ENCODE data around the gene RAD23A. TPM values are rescaled to one million over a fixed set of nuclear protein-coding genes. Genes with fewer than 3 reads are reported as not detected.
A peak's percentile ranks its signal among the peaks of the same experiment; 100 is the strongest.

The RAD23A gene
- polyA plus RNA-seq, 1 experiment, result 36.2 TPM

- no peaks in the 10 kb centered on the region for H3K27me3 ChIP-seq (ENCODE audit: control insufficient read depth, insufficient read depth, low read length)
- CTCF ChIA-PET, result no interaction called here
- POLR2A ChIA-PET, result no interaction called here
Measured at GRCh38 chr19:12990853-12991252, 45.2 kb downstream of the RAD23A start.

GRCh38 chr19:12991296-12991695 lies 45.6 kb downstream of the RAD23A start:
- Histone ChIP-seq H3K4me3 (ENCODE audit: low read depth, low read length) (no peak overlapping the region), H3K9me3 (ENCODE audit: control insufficient read depth, insufficient read depth, low read length) (peaks cover 8% of the 10 kb centered on the region; the same call in 1 of the 2 replicates), H3K27ac (ENCODE audit: low read depth, low read length) (no peak overlapping the region), H3K27me3 (ENCODE audit: control insufficient read depth, insufficient read depth, low read length) (no peaks in the 10 kb centered on the region)
- ChIA-PET CTCF (no interaction called here), POLR2A (interaction anchor here (0.6 kb wide), 1 partner anchor 32 kb away, joined by 3 read pairs; no protein-coding TSS in a partner anchor)
- no peak for DNase-seq (ENCODE audit: low read depth, low spot score)
- no peak for TF ChIP-seq CTCF (IDR thresholded peaks at IDR 0.05; ENCODE audit: low read depth, low read length)

More at GRCh38 chr19:12990853-12991252, 45.2 kb downstream of the RAD23A start:
- Histone ChIP-seq H3K4me3 (ENCODE audit: low read depth, low read length) (no peak overlapping the region), H3K27ac (ENCODE audit: low read depth, low read length) (no peak overlapping the region), H3K9me3 (ENCODE audit: control insufficient read depth, insufficient read depth, low read length) (peaks cover 8% of the 10 kb centered on the region; the same call in 1 of the 2 replicates)
- DNase-seq (ENCODE audit: low read depth, low spot score), result no peak
- no peak for TF ChIP-seq CTCF (IDR thresholded peaks at IDR 0.05; ENCODE audit: low read depth, low read length)

DNA sequence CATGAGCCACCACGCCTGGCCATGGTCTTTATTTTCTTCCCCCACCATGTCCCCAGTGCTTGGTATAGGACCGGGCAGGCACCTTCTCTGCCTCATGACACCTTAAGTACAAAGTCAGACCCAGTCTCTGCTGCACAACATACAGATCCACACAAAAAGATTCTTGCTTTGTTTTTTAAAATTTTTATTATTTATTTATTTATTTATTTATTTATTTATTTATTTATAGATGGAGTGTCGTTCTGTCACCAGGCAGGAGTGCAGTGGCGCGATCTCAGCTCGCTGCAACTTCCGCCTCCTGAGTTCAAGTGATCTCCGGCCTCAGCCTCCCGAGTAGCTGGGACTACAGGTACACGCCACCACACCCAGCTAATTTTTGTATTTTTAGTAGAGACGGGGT lies 47.1 kb downstream of the RAD23A start:
- DNase-seq (ENCODE audit: low read depth, low spot score), result no peak
- ChIA-PET POLR2A (no interaction called here), CTCF (interaction anchor here (1.9 kb wide), 1 partner anchor 69 kb away, joined by 6 read pairs; no protein-coding TSS in a partner anchor)
- Histone ChIP-seq H3K4me3 (ENCODE audit: low read depth, low read length) (no peak overlapping the region), H3K9me3 (ENCODE audit: control insufficient read depth, insufficient read depth, low read length) (peaks cover 8% of the 10 kb centered on the region; the same call in 1 of the 2 replicates), H3K27me3 (ENCODE audit: control insufficient read depth, insufficient read depth, low read length) (no peaks in the 10 kb centered on the region), H3K27ac (ENCODE audit: low read depth, low read length) (no peak overlapping the region)
- TF ChIP-seq CTCF (IDR thresholded peaks at IDR 0.05; ENCODE audit: low read depth, low read length), result no peak

GRCh38 chr19:12993562-12993961 lies 47.9 kb downstream of the RAD23A start:
- peaks cover 8% of the 10 kb centered on the region; the same call in 1 of the 2 replicates for H3K9me3 ChIP-seq (ENCODE audit: control insufficient read depth, insufficient read depth, low read length)
- no peak overlapping the region for H3K4me3 ChIP-seq (ENCODE audit: low read depth, low read length)
- CTCF ChIA-PET, result interaction anchor here (0.6 to 1.9 kb wide), 4 partner anchors 10 to 101 kb away, joined by 4 to 6 read pairs (median 4); no protein-coding TSS in a partner anchor
- POLR2A ChIA-PET, result no interaction called here
- no peak for DNase-seq (ENCODE audit: low read depth, low spot score)
- no peak for TF ChIP-seq CTCF (IDR thresholded peaks at IDR 0.05; ENCODE audit: low read depth, low read length)
- no peak overlapping the region for H3K27ac ChIP-seq (ENCODE audit: low read depth, low read length)
- H3K27me3 ChIP-seq (ENCODE audit: control insufficient read depth, insufficient read depth, low read length), result no peaks in the 10 kb centered on the region

DNA sequence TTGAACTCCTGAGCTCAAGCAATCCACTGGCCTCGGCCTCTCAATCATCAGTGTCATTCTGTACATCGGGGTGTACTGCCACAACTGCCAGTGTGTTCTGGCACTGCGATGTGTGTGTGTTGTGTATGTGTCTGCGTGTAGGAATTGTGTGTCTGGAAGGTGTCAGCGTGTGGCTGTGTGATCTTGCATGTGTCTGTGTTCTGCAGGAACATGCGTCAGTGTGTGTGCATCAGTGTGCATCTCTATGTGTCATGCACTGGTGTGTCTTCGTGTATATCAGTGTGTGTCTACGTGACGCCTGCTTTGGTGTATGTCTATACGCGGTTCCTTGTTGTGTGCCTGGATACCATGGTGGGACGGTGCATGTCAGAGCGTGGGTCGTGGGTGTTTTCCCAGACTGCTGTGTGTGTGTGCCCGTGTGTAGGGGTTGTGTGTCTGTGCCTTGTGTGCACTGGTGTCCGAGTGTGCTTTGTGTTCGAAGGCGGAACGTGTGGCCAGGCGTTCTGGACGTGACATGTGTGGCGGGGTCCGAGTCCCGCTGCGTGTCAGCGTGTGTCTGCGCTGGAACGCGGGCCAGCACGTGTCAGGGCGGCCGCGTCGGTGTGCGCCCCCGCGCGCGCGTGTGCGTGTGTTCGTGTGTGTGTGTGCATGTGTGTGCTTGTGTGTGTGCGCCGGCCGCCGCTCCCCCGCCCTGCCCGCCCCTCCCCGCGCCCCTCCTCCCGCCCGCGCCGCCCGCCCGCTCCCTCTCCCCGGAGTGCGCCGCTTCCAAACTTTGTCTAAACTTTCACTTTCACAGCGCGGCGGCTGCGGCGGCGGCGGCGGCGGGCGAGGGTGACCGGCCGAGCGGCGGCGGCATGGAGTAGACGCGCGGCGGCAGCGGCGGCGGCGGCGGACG lies 49.3 kb downstream of the RAD23A start, which contains the start of gene NFIX:
Gene NFIX (plus strand): TSS at position 775 of the 895 bp plus-strand sequence. CDS start 363 bp downstream, outside the sequence.
- CTCF ChIA-PET, result interaction anchor here (0.7 to 1.9 kb wide), 3 partner anchors 11 to 67 kb away, joined by 3 to 6 read pairs (median 4); no protein-coding TSS in a partner anchor
- POLR2A ChIA-PET, result interaction anchor here (1.0 to 1.3 kb wide), 2 partner anchors 18 to 28 kb away, joined by 4 to 5 read pairs; no protein-coding TSS in a partner anchor
- Histone ChIP-seq H3K9me3 (ENCODE audit: control insufficient read depth, insufficient read depth, low read length) (no peaks in the 10 kb centered on the region; the same call in 1 of the 2 replicates), H3K27ac (ENCODE audit: low read depth, low read length) (no peak within 1 kb of the TSS), H3K27me3 (ENCODE audit: control insufficient read depth, insufficient read depth, low read length) (no peaks in the 10 kb centered on the region), H3K4me3 (ENCODE audit: low read depth, low read length) (peak within 1 kb of the TSS; percentile 89)
- no peak for TF ChIP-seq CTCF (IDR thresholded peaks at IDR 0.05; ENCODE audit: low read depth, low read length)
- DNase-seq (ENCODE audit: low read depth, low spot score), result no peak

All from AG04450 (cell line).